Cardiac muscle cell (in vitro differentiated cells and primary cell): Measurements from ENCODE around the gene KCNK2. TPM values are rescaled to one million over a fixed set of nuclear protein-coding genes. Genes with fewer than 3 reads are reported as not detected.

ENCODE experiments used
- DNase-seq, 2 donors: peaks; one replicate each; pipeline versions ENCODE4 v3.0.0 to v3.0.0-alpha.2; 2010 to 2017; ENCODE audit warnings: low read depth in 1 of 2, low spot score in 1 of 2
- H3K27ac ChIP-seq: fragments of 200-600 bp; sonication (generic); 2 replicates; pipeline ENCODE4 v1.5.1; 2016
- H3K27me3 ChIP-seq: fragments of 200-600 bp; sonication (generic); 2 replicates; pipeline ENCODE4 v1.6.0; 2016; ENCODE audit warnings: control low read depth
- H3K36me3 ChIP-seq: fragments of 200-600 bp; sonication (generic); 2 replicates; pipeline ENCODE4 v1.5.1; 2016; ENCODE audit warnings: control low read depth
- H3K4me1 ChIP-seq: fragments of 200-600 bp; sonication (generic); 2 replicates; pipeline ENCODE4 v1.8.1; 2017; ENCODE audit warnings: low read depth, mild to moderate bottlenecking, mixed run types
- H3K4me3 ChIP-seq: fragments of 200-600 bp; sonication (generic); 2 replicates; pipeline ENCODE4 v1.5.1; 2016; ENCODE audit warnings: mild to moderate bottlenecking
- H3K9me3 ChIP-seq: fragments of 200-600 bp; sonication (generic); 2 replicates; pipeline ENCODE4 v1.5.1; 2017; ENCODE audit warnings: low read depth, mild to moderate bottlenecking, control low read depth
- CTCF ChIP-seq: IDR thresholded peaks from 2 replicates; pipeline ENCODE4 v1.5.1; 2012; ENCODE audit warnings: low read depth, mild to moderate bottlenecking, low read length
- polyA plus RNA-seq: library from polyadenylated mRNA; unstranded; fragments of >200 nt; fragmentation: Nextera tagmentation; extraction: Ambion mirVana; gene quantifications from 2 replicates; pipeline ENCODE4 v1.2.1, GENCODE V29; 2016
- total RNA-seq: library from RNA; depleted of rRNA; stranded (reverse); fragments of >200 nt; gene quantifications from 2 replicates; pipeline ENCODE4 v1.2.3, GENCODE V29; 2016

The KCNK2 gene
- total and polyA plus RNA-seq, 2 experiments from 2014 or later: not detected

GRCh38 chr1:215250913-215251312 lies 168.4 kb downstream of the KCNK2 start:
- H3K4me1 ChIP-seq: no peaks in the 10 kb centered on the region
- H3K27ac ChIP-seq: no peak overlapping the region
- no peaks in the 10 kb centered on the region for H3K9me3 ChIP-seq
- H3K4me3 ChIP-seq: no peak overlapping the region
- DNase-seq: no peak
- H3K27me3 ChIP-seq: no peaks in the 10 kb centered on the region
- no peaks in the 10 kb centered on the region for H3K36me3 ChIP-seq
- TF ChIP-seq CTCF: no peak

GRCh38 chr1:215251428-215251827 lies 168.9 kb downstream of the KCNK2 start:
- H3K4me1 ChIP-seq: no peaks in the 10 kb centered on the region

GRCh38 chr1:215252164-215252563 lies 169.6 kb downstream of the KCNK2 start:
- H3K36me3 ChIP-seq: no peaks in the 10 kb centered on the region
- DNase-seq: no peak
- H3K4me1 ChIP-seq: no peaks in the 10 kb centered on the region
- no peak for TF ChIP-seq CTCF
- no peak overlapping the region for H3K27ac ChIP-seq
- H3K27me3 ChIP-seq: no peaks in the 10 kb centered on the region
- H3K4me3 ChIP-seq: no peak overlapping the region
- H3K9me3 ChIP-seq: no peaks in the 10 kb centered on the region

More at GRCh38 chr1:215251428-215251827, 168.9 kb downstream of the KCNK2 start:
- H3K27ac ChIP-seq: no peak overlapping the region
- H3K4me3 ChIP-seq: no peak overlapping the region
- no peaks in the 10 kb centered on the region for H3K9me3 ChIP-seq
- H3K36me3 ChIP-seq: no peaks in the 10 kb centered on the region
- DNase-seq: no peak
- TF ChIP-seq CTCF: no peak
- H3K27me3 ChIP-seq: no peaks in the 10 kb centered on the region

GRCh38 chr1:215256936-215257679 lies 174.6 kb downstream of the KCNK2 start:
- no peaks in the 10 kb centered on the region for H3K9me3 ChIP-seq
- TF ChIP-seq CTCF: no peak
- no peaks in the 10 kb centered on the region for H3K27me3 ChIP-seq
- H3K36me3 ChIP-seq: no peaks in the 10 kb centered on the region
- no peak overlapping the region for H3K4me3 ChIP-seq
- no peaks in the 10 kb centered on the region for H3K4me1 ChIP-seq
- no peak overlapping the region for H3K27ac ChIP-seq
- DNase-seq: peak in 1 of 2 donors; percentile 31

- Histone ChIP-seq H3K9me3 (no peaks in the 10 kb centered on the region), H3K36me3 (no peaks in the 10 kb centered on the region), H3K4me1 (no peaks in the 10 kb centered on the region), H3K27ac (no peak overlapping the region), H3K27me3 (no peaks in the 10 kb centered on the region), H3K4me3 (no peak overlapping the region)
- TF ChIP-seq CTCF: no peak
- DNase-seq: no peak
Measured at GRCh38 chr1:215260711-215261110, 178.2 kb downstream of the KCNK2 start.
